HepG2 (cell line): Measurements from ENCODE around the gene PLCD4. TPM values are rescaled to one million over a fixed set of nuclear protein-coding genes. Genes with fewer than 3 reads are reported as not detected.

Source experiments
- ELF4 ChIP-seq: sonication (generic); formaldehyde crosslinking; IDR thresholded peaks from 2 replicates; pipeline ENCODE4 v1.5.0; 2020; ENCODE audit warnings: missing genetic modification reagents, mild to moderate bottlenecking, moderate library complexity, borderline replicate concordance
- KLF12 ChIP-seq: sonication (generic); formaldehyde crosslinking; IDR thresholded peaks from 2 replicates; pipeline ENCODE4 v1.4.0; 2020; ENCODE audit warnings: missing genetic modification reagents, borderline replicate concordance
- NR2F1 ChIP-seq, 2 experiments: fragments of 450-650 bp in 1 of 2; formaldehyde crosslinking in 1 of 2; IDR thresholded peaks; 2 replicates each; pipeline versions ENCODE4 v1.5.0 to v1.6.1; 2016 to 2020; ENCODE audit warnings: mild to moderate bottlenecking in 1 of 2, missing compliant biosample characterization in 1 of 2, missing genetic modification reagents in 1 of 2, moderate library complexity in 1 of 2
- PCBP1 ChIP-seq: fragments of 200-400 bp; formaldehyde crosslinking; IDR thresholded peaks from 2 replicates; pipeline ENCODE4 v1.6.1; 2017; ENCODE audit warnings: mild to moderate bottlenecking, low read depth, low read length, borderline replicate concordance
- POLR2A ChIP-seq, 2 experiments: IDR thresholded peaks; 2 replicates each; pipeline ENCODE4 v1.6.1; 2011; ENCODE audit warnings: low read depth in 2 of 2, low read length in 2 of 2, mild to moderate bottlenecking in 1 of 2, moderate library complexity in 1 of 2; ENCODE audit not compliant: insufficient read depth in 1 of 2
- SOX6 ChIP-seq, 2 experiments: fragments of 450-650 bp in 1 of 2; sonication (generic) in 1 of 2; formaldehyde crosslinking in 1 of 2; IDR thresholded peaks; 2 replicates each; pipeline versions ENCODE4 v1.4.0 to v1.6.1; 2017 to 2020; ENCODE audit warnings: antibody characterized with exemption in 1 of 2, mild to moderate bottlenecking in 1 of 2, missing genetic modification reagents in 1 of 2
- XRCC5 ChIP-seq: fragments of 200-400 bp; formaldehyde crosslinking; optimal IDR thresholded peaks from 2 replicates; pipeline ENCODE3; 2017; ENCODE audit warnings: mild to moderate bottlenecking, low read length
- ZFAT ChIP-seq: sonication (generic); formaldehyde crosslinking; conservative IDR thresholded peaks from 2 replicates; pipeline ENCODE4 v1.8.1; 2023; ENCODE audit warnings: missing genetic modification reagents, inconsistent platforms
- ZNF446 ChIP-seq: sonication (generic); formaldehyde crosslinking; IDR thresholded peaks from 2 replicates; pipeline ENCODE4 v1.5.0; 2020; ENCODE audit warnings: mild to moderate bottlenecking, missing genetic modification reagents
- ZNF562 ChIP-seq: sonication (generic); formaldehyde crosslinking; IDR thresholded peaks from 2 replicates; pipeline ENCODE4 v1.8.0; 2022; ENCODE audit warnings: missing genetic modification reagents, borderline replicate concordance
- ZNF605 ChIP-seq: sonication (generic); formaldehyde crosslinking; IDR thresholded peaks from 2 replicates; pipeline ENCODE4 v1.8.0; 2022; ENCODE audit warnings: mild to moderate bottlenecking, missing genetic modification reagents
- ZNF883 ChIP-seq: sonication (generic); formaldehyde crosslinking; IDR thresholded peaks from 2 replicates; pipeline ENCODE4 v1.5.1; 2020; ENCODE audit warnings: mild to moderate bottlenecking, missing genetic modification reagents; ENCODE audit errors: not compliant biosample characterization
- polyA plus RNA-seq, 8 experiments: library from polyadenylated mRNA; depleted of rRNA in 3 of 8; stranded (reverse) in 7 of 8; unstranded in 1 of 8; fragments of >200 nt; fragmentation: Illumina TruSeq in 4 of 8; extraction: Trizol in 4 of 8; gene quantifications; 2 replicates each; pipeline versions ENCODE4 v1.2.1 to v1.2.3, GENCODE V29; 2011 to 2016; ENCODE audit warnings: low read depth in 4 of 8, missing spikeins in 1 of 8, mixed read lengths in 1 of 8; ENCODE audit not compliant: insufficient read depth in 1 of 8
- total RNA-seq, 5 experiments: library from RNA; depleted of rRNA; stranded (reverse); fragments of >200 nt; fragmentation: Illumina TruSeq; extraction: Trizol; gene quantifications; 2 replicates each; pipeline ENCODE4 v1.2.3, GENCODE V29; 2016; ENCODE audit warnings: low read depth in 1 of 5
- TF ChIP-seq, protein P1 (sequence below), 2 experiments: sonication (generic) in 1 of 2; formaldehyde crosslinking in 1 of 2; IDR thresholded peaks; 2 replicates each; pipeline versions ENCODE4 v1.6.1 to v1.9.0; 2014 to 2022; ENCODE audit warnings: antibody characterized with exemption in 1 of 2, borderline replicate concordance in 1 of 2, inconsistent platforms in 1 of 2, low read depth in 1 of 2, missing genetic modification reagents in 1 of 2
- TF ChIP-seq, protein P2 (sequence below): sonication (generic); formaldehyde crosslinking; IDR thresholded peaks from 2 replicates; pipeline ENCODE4 v1.4.0; 2020; ENCODE audit warnings: missing genetic modification reagents
- TF ChIP-seq, protein P3 (sequence below): sonication (generic); formaldehyde crosslinking; IDR thresholded peaks from 2 replicates; pipeline ENCODE4 v1.8.0; 2022; ENCODE audit warnings: mild to moderate bottlenecking, missing genetic modification reagents; ENCODE audit not compliant: insufficient replicate concordance

PLCD4 gene
- total and polyA plus RNA-seq, 2 of the 13 experiments (the other 11 are each of a cell fraction or from before 2014, with no cell fraction given) = 0.26 TPM; not detected in 1

DNA sequence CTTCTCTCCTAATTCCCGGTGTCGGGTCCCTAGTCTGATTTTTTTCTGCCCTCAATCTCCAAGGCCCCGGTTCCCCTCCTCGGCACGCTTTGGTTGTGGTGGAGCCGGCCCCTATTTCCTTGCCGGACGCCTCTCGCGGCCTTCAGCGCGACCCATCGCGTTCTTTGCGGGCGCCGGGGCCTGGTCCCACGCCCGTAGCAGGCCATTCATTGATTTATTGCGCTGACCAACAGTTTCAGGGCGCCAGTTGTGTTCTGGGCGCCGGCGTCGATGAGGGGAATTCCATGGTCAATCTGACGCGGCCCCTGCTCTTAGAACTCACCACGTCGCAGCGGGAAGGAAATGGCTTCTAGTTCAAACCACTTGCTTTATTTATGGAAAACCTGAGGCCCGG lies 38.7 kb upstream of the PLCD4 start (continued):
- TF ChIP-seq, protein P1, sequence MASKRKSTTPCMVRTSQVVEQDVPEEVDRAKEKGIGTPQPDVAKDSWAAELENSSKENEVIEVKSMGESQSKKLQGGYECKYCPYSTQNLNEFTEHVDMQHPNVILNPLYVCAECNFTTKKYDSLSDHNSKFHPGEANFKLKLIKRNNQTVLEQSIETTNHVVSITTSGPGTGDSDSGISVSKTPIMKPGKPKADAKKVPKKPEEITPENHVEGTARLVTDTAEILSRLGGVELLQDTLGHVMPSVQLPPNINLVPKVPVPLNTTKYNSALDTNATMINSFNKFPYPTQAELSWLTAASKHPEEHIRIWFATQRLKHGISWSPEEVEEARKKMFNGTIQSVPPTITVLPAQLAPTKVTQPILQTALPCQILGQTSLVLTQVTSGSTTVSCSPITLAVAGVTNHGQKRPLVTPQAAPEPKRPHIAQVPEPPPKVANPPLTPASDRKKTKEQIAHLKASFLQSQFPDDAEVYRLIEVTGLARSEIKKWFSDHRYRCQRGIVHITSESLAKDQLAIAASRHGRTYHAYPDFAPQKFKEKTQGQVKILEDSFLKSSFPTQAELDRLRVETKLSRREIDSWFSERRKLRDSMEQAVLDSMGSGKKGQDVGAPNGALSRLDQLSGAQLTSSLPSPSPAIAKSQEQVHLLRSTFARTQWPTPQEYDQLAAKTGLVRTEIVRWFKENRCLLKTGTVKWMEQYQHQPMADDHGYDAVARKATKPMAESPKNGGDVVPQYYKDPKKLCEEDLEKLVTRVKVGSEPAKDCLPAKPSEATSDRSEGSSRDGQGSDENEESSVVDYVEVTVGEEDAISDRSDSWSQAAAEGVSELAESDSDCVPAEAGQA (IDR thresholded peaks at IDR 0.05; ENCODE audit: low read depth) = no peak
- TF ChIP-seq, protein P1 (CRISPR knock-in tag; IDR thresholded peaks at IDR 0.05; ENCODE audit: borderline replicate concordance) = no peak; the same call in 1 of the 2 replicates
- peak in 1 of 2 experiments; percentile 39; a peak in 1 of 4 replicates for TF ChIP-seq POLR2A (IDR thresholded peaks at IDR 0.05; ENCODE audit: insufficient read depth in 1 of 2, low read depth in 2 of 2, low read length in 2 of 2)
- TF ChIP-seq ELF4 (CRISPR knock-in tag) = 0 out of 2 replicates have a peak, but pooled peaks have one; percentile 42
- TF ChIP-seq ZNF883 = no peak
- no peak for TF ChIP-seq SOX6 (IDR thresholded peaks at IDR 0.05)
- TF ChIP-seq SOX6 (CRISPR knock-in tag; IDR thresholded peaks at IDR 0.05) = no peak; the same call in 1 of the 2 replicates
- peak; percentile 72; the same call in 1 of the 2 replicates for TF ChIP-seq PCBP1
- TF ChIP-seq, protein P2, sequence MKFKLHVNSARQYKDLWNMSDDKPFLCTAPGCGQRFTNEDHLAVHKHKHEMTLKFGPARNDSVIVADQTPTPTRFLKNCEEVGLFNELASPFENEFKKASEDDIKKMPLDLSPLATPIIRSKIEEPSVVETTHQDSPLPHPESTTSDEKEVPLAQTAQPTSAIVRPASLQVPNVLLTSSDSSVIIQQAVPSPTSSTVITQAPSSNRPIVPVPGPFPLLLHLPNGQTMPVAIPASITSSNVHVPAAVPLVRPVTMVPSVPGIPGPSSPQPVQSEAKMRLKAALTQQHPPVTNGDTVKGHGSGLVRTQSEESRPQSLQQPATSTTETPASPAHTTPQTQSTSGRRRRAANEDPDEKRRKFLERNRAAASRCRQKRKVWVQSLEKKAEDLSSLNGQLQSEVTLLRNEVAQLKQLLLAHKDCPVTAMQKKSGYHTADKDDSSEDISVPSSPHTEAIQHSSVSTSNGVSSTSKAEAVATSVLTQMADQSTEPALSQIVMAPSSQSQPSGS = peak; percentile 6; the same call in 1 of the 2 replicates
- TF ChIP-seq, protein P3, sequence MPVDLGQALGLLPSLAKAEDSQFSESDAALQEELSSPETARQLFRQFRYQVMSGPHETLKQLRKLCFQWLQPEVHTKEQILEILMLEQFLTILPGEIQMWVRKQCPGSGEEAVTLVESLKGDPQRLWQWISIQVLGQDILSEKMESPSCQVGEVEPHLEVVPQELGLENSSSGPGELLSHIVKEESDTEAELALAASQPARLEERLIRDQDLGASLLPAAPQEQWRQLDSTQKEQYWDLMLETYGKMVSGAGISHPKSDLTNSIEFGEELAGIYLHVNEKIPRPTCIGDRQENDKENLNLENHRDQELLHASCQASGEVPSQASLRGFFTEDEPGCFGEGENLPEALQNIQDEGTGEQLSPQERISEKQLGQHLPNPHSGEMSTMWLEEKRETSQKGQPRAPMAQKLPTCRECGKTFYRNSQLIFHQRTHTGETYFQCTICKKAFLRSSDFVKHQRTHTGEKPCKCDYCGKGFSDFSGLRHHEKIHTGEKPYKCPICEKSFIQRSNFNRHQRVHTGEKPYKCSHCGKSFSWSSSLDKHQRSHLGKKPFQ (CRISPR knock-in tag) = no peak
- TF ChIP-seq NR2F1 (CRISPR knock-in tag; IDR thresholded peaks at IDR 0.05) = no peak
- TF ChIP-seq ZNF605 (CRISPR knock-in tag) = 0 out of 2 replicates have a peak, but pooled peaks have one; percentile 7
- 0 out of 2 replicates have a peak, but pooled peaks have one; percentile 19 for TF ChIP-seq KLF12 (CRISPR knock-in tag)
- 0 out of 2 replicates have a peak, but pooled peaks have one; percentile 29 for TF ChIP-seq ZNF446 (CRISPR knock-in tag)
- 0 out of 2 replicates have a peak, but pooled peaks have one; percentile 69 for TF ChIP-seq ZFAT (CRISPR knock-in tag)
- TF ChIP-seq XRCC5 = peak; percentile 12
- no peak for TF ChIP-seq ZNF562 (CRISPR knock-in tag)
